ENCODE data around the gene FZD8.

DNA sequence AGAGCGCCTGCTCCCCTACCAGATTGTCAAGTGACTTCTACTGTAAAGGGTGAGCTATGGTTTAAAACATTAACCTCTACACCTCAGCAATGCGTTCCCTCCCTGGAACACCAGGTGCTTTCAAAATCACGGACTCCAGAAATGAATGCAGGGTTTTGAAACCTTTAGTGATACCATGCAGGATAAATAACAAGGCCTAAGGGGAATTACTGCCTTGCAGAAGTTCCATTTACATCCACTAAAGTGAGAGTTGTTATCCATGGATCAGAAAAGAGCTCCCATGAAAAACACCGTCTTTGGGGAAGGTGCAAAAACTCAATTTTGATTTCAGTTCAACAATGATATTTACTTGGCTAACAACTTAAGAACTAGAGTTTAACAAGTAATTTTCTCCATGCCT lies 4.0 kb downstream of the FZD8 start:
- TF ChIP-seq REST (IDR thresholded peaks at IDR 0.05) (no peak), CTCF (IDR thresholded peaks at IDR 0.05) (no peak), POLR2AphosphoS2 (conservative IDR thresholded peaks at IDR 0.05; ENCODE audit: low read length) (no peak), CHD2 (IDR thresholded peaks at IDR 0.05; ENCODE audit: low read length, partially characterized antibody) (no peak), POLR2A (IDR thresholded peaks at IDR 0.05; ENCODE audit: low read length) (no peak), EP300 (IDR thresholded peaks at IDR 0.05) (no peak), CHD4 (IDR thresholded peaks at IDR 0.05; ENCODE audit: borderline replicate concordance) (no peak), JUNB (IDR thresholded peaks at IDR 0.05) (no peak), JUN (IDR thresholded peaks at IDR 0.05) (no peak), EHF (CRISPR knock-in tag; IDR thresholded peaks at IDR 0.05) (no peak)

Measured in A549 (cell line).